ENCODE measurements around the gene TGFB2.

Gene TGFB2

GRCh38 chr1:218388591-218388990, 43.5 kb downstream of the TGFB2 start:
- no peak for DNase-seq (ENCODE audit: low spot score)

GRCh38 chr1:218390618-218391017, 45.5 kb downstream of the TGFB2 start:
- no peak for DNase-seq (ENCODE audit: low spot score)

GRCh38 chr1:218392780-218393179, 47.6 kb downstream of the TGFB2 start:
- no peak for DNase-seq (ENCODE audit: low spot score)

GRCh38 chr1:218394416-218394815, 49.3 kb downstream of the TGFB2 start:
- DNase-seq (ENCODE audit: low spot score), result no peak

GRCh38 chr1:218394989-218395388, 49.9 kb downstream of the TGFB2 start:
- DNase-seq (ENCODE audit: low spot score), result no peak

GRCh38 chr1:218395916-218396315, 50.8 kb downstream of the TGFB2 start:
- DNase-seq (ENCODE audit: low spot score), result no peak

GRCh38 chr1:218397752-218398339, 52.7 kb downstream of the TGFB2 start:
- no peak for DNase-seq (ENCODE audit: low spot score)

- no peak for DNase-seq (ENCODE audit: low spot score)
Measured at GRCh38 chr1:218400624-218401023, 55.5 kb downstream of the TGFB2 start.

GRCh38 chr1:218401441-218401997, 56.4 kb downstream of the TGFB2 start:
- no peak for DNase-seq (ENCODE audit: low spot score)

GRCh38 chr1:218401998-218402785, 57.1 kb downstream of the TGFB2 start:
- DNase-seq (ENCODE audit: low spot score), result no peak

- DNase-seq (ENCODE audit: low spot score), result no peak
Measured at GRCh38 chr1:218402786-218403120, 57.6 kb downstream of the TGFB2 start.

GRCh38 chr1:218403300-218403699, 58.2 kb downstream of the TGFB2 start:
- DNase-seq (ENCODE audit: low spot score), result no peak

GRCh38 chr1:218407630-218408029, 62.5 kb downstream of the TGFB2 start:
- DNase-seq (ENCODE audit: low spot score), result no peak

GRCh38 chr1:218408135-218408534, 63.0 kb downstream of the TGFB2 start:
- DNase-seq (ENCODE audit: low spot score), result no peak

- DNase-seq (ENCODE audit: low spot score), result no peak
Measured at GRCh38 chr1:218408942-218409341, 63.8 kb downstream of the TGFB2 start.

GRCh38 chr1:218409946-218410510, 64.9 kb downstream of the TGFB2 start:
- DNase-seq (ENCODE audit: low spot score), result no peak

- DNase-seq (ENCODE audit: low spot score), result no peak
Measured at GRCh38 chr1:218411101-218411500, 66.0 kb downstream of the TGFB2 start.

GRCh38 chr1:218412171-218412570, 67.0 kb downstream of the TGFB2 start:
- DNase-seq (ENCODE audit: low spot score), result no peak

GRCh38 chr1:218413179-218413578, 68.0 kb downstream of the TGFB2 start:
- DNase-seq (ENCODE audit: low spot score), result no peak

GRCh38 chr1:218414060-218414728, 69.1 kb downstream of the TGFB2 start:
- DNase-seq (ENCODE audit: low spot score), result no peak

- no peak for DNase-seq (ENCODE audit: low spot score)
Measured at GRCh38 chr1:218415726-218416125, 70.6 kb downstream of the TGFB2 start.

GRCh38 chr1:218421531-218421930, 76.4 kb downstream of the TGFB2 start:
- DNase-seq (ENCODE audit: low spot score), result no peak

GRCh38 chr1:218424502-218424901, 79.4 kb downstream of the TGFB2 start:
- no peak for DNase-seq (ENCODE audit: low spot score)
